DMS79 (cell line): ENCODE results near the gene VIL1.

ENCODE experiments used
- DNase-seq: peaks from one replicate; lab custom pipeline; 2025; lab: John Stamatoyannopoulos, UW

Gene VIL1

GRCh38 chr2:218418717-218419458, at the start of gene VIL1:
Gene VIL1, plus strand, starts transcription at chr2:218419123. Its CDS starts 4,656 bp downstream, at chr2:218423779.
- no peak for DNase-seq

GRCh38 chr2:218369330-218369729, 49.6 kb upstream of the VIL1 start:
- no peak for DNase-seq

- DNase-seq, result no peak
Observed at GRCh38 chr2:218370410-218371063, 48.4 kb upstream of the VIL1 start.

GRCh38 chr2:218371983-218372350, 47.0 kb upstream of the VIL1 start:
- DNase-seq, result no peak

- no peak for DNase-seq
Observed at GRCh38 chr2:218374795-218375194, 44.1 kb upstream of the VIL1 start.

- DNase-seq, result no peak
Observed at GRCh38 chr2:218375212-218375611, 43.7 kb upstream of the VIL1 start.

DNA sequence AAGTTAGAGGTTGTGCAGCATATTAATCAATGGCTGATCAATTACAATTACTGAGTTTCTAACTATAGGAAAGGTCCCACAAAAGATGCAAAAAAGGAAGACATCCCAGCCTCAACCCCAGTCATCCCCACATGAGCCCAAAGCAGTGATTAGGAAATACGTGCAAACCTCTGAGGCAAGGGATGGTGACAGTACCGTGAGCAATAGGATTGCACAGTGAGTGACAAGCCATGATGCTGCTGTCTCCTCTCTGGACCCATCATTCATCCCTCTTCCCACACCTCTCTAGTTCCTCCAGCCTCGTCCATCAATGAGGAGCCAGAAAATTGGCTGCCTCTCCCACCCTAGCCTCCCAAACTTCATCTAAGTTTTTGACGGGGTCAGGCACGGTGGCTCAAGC, 40.9 kb upstream of the VIL1 start:
- DNase-seq, result no peak

- DNase-seq, result no peak
Observed at GRCh38 chr2:218381916-218382366, 37.0 kb upstream of the VIL1 start, which contains the start of gene SLC11A1. Gene SLC11A1, plus strand, starts transcription at chr2:218382273. Its CDS starts 96 bp downstream, at chr2:218382369.

- no peak for DNase-seq
Observed at GRCh38 chr2:218382785-218383184, 36.1 kb upstream of the VIL1 start.

GRCh38 chr2:218383892-218384519, 34.9 kb upstream of the VIL1 start:
- no peak for DNase-seq

- DNase-seq, result no peak
Observed at GRCh38 chr2:218384975-218385374, 33.9 kb upstream of the VIL1 start.

GRCh38 chr2:218386505-218387368, 32.2 kb upstream of the VIL1 start:
- no peak for DNase-seq

DNA sequence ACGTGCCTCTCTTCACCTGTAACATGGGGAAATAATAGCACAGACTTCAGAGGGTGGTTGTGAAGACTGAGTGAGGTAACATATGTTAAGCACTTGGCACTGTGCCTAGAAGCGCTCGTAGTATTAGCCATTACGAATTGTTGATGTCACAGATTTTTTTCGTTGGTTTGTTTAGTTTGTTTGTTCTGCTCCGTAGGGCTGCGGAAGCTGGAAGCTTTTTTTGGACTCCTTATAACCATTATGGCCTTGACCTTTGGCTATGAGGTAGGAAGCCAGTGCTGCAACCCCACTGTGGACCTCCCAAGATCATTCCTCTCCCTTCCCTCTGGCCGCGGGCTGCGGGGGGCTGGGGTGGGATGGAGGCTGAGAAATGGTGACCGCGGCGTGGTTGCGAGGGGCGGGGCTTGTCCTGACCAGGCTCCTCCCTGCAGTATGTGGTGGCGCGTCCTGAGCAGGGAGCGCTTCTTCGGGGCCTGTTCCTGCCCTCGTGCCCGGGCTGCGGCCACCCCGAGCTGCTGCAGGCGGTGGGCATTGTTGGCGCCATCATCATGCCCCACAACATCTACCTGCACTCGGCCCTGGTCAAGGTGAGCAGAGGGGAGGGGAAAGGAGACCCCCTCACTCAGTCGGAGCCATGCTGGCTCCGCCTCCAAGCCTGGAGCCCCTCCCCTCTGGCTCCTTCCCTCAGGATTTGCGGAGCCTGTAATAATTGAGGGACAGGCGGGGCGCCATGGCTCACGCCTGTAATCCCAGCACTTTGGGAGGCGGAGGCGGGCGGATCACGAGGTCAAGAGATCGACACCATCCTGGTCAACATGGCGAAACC, 31.3 kb upstream of the VIL1 start:
- DNase-seq, result peak; percentile 28

DNA sequence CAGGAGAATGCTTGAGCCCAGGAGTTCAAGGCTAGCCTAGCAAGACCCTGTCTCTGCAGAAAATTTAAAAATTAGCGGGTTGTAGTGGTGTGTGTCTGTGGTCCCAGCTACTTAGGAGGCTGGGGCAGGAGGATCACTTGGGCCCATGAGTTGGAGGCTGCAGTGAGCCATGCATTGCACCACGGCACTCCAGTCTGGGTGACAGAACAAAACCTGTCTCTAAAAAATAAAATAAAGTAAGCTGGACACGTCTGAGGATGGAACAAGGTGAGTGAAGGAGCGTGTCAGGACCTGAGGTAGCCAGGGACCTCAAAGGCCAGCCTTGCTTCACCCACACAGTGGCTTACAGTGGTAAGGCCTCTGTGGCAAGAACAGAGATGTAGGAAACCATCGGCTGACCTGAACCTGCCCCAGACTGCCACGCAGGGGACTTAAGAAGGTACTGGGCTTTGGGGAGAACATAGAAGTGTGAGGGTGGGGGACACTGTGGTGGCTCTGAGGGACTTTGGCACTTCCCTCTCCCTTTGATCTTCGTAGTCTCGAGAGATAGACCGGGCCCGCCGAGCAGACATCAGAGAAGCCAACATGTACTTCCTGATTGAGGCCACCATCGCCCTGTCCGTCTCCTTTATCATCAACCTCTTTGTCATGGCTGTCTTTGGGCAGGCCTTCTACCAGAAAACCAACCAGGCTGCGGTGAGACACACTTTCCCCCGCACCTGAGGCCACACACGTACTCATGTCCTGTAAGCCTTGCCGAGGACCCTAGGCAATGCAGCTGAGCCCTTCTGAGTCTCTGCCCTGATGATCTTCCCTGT, 29.4 kb upstream of the VIL1 start:
- no peak for DNase-seq

GRCh38 chr2:218391202-218391601, 27.7 kb upstream of the VIL1 start:
- DNase-seq, result no peak

DNA sequence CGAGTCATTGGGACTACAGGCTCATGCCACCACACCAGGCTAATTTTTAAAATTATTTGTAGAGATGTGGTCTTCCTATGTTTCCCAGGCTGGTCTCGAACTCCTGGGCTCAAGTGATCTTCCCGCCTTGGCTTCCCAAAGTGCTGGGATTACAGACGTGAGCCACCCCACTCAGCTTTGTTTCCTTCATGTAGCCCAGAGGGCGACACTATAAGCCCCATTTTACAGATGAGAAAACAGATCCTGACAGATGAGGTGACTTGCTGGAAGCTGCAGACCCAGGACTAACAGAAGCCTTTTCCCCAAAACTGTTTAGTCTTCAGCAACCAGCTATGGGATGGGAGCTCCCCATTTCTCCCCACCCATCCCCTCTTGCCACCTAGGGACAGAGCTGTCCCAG, 26.5 kb upstream of the VIL1 start:
- DNase-seq, result no peak

DNA sequence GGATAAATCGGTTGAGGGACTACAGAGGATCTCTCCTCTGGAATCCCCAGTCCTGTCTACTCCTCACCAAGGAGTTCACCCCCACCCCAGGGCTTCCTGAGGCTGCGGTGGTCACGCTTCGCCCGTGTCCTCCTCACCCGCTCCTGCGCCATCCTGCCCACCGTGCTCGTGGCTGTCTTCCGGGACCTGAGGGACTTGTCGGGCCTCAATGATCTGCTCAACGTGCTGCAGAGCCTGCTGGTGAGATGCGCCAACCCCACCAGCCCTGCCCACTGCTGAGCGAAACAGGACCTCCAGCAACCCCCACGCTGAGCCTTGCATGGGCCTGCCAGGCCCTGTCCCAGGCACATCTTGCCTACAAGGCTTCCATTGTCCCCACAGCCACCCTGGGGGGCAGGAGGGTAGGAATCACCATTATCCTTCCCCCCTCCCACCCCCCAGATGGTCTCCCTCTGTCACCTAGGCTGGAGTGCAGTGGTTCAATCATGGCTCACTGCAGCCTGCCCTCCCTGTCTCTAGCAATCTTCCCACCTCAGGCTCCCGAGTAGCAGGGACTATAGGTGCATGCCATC, 25.9 kb upstream of the VIL1 start:
- DNase-seq, result no peak

GRCh38 chr2:218393750-218394290, 25.1 kb upstream of the VIL1 start:
- no peak for DNase-seq

- DNase-seq, result no peak
Observed at GRCh38 chr2:218394298-218395089, 24.4 kb upstream of the VIL1 start.
